Fibroblast of peridontal ligament (primary cell): Measurements from ENCODE around the gene KCNQ1.

Experiments
- DNase-seq: peaks from one replicate; pipeline ENCODE4 v3.0.0-alpha.2; 2010; ENCODE audit errors: extremely low read depth

Gene KCNQ1

GRCh38 chr11:2881076-2881980, 436.5 kb downstream of the KCNQ1 start:
- DNase-seq, result no peak

- DNase-seq, result no peak
Observed at GRCh38 chr11:2881981-2882375, 437.2 kb downstream of the KCNQ1 start.

GRCh38 chr11:2882396-2883110, 437.7 kb downstream of the KCNQ1 start:
- no peak for DNase-seq

GRCh38 chr11:2883640-2883978, 438.8 kb downstream of the KCNQ1 start:
- DNase-seq, result no peak

GRCh38 chr11:2883979-2884815, 439.4 kb downstream of the KCNQ1 start:
- no peak for DNase-seq

GRCh38 chr11:2885017-2885677, 440.3 kb downstream of the KCNQ1 start:
- DNase-seq, result peak; percentile 24

- DNase-seq, result peak; percentile 66
Observed at GRCh38 chr11:2885678-2886081, 440.9 kb downstream of the KCNQ1 start, which contains the start of gene CDKN1C. Gene CDKN1C, minus strand, starts transcription at chr11:2885775. Its CDS starts 319 bp downstream, at chr11:2885456.

GRCh38 chr11:2886191-2886894, 441.5 kb downstream of the KCNQ1 start:
- DNase-seq, result no peak

- DNase-seq, result no peak
Observed at GRCh38 chr11:2886936-2887335, 442.1 kb downstream of the KCNQ1 start.

- DNase-seq, result no peak
Observed at GRCh38 chr11:2887515-2888195, 442.8 kb downstream of the KCNQ1 start.

- peak; percentile 80 for DNase-seq
Observed at GRCh38 chr11:2888266-2888968, 443.6 kb downstream of the KCNQ1 start.

- no peak for DNase-seq
Observed at GRCh38 chr11:2889362-2890273, 444.8 kb downstream of the KCNQ1 start.

GRCh38 chr11:2890466-2891294, 445.9 kb downstream of the KCNQ1 start:
- DNase-seq, result no peak

- no peak for DNase-seq
Observed at GRCh38 chr11:2891326-2892214, 446.8 kb downstream of the KCNQ1 start.

GRCh38 chr11:2892215-2892966, 447.6 kb downstream of the KCNQ1 start:
- peak; percentile 49 for DNase-seq

- no peak for DNase-seq
Observed at GRCh38 chr11:2892967-2893528, 448.2 kb downstream of the KCNQ1 start.
